ENCODE results near the gene PALD1. TPM values are rescaled to one million over a fixed set of nuclear protein-coding genes. Genes with fewer than 3 reads are reported as not detected.

The PALD1 gene
- total RNA-seq, 4 donors from 2014 or later: 5.4 to 10.9 (median 9.2) TPM

GRCh38 chr10:70487824-70488223 is 9.3 kb downstream of the PALD1 start:
- no peak overlapping the region for H3K27ac ChIP-seq
- H3K9me3 ChIP-seq: no peaks in the 10 kb centered on the region
- TF ChIP-seq EP300 (IDR thresholded peaks at IDR 0.05): no peak
- no peak for TF ChIP-seq POLR2A (IDR thresholded peaks at IDR 0.05)
- no peak for TF ChIP-seq CTCF (IDR thresholded peaks at IDR 0.05)
- H3K4me1 ChIP-seq: peaks cover 0 to 14% (median 3%) of the 10 kb centered on the region in 4 donors
- no peak overlapping the region for H3K4me3 ChIP-seq
- 95 to 98% methylated on average over 3 of the region's 3 CpGs for WGBS, 2 donors
- no peaks in the 10 kb centered on the region for H3K36me3 ChIP-seq
- H3K27me3 ChIP-seq: no peaks in the 10 kb centered on the region
- DNase-seq (ENCODE audit: low spot score in 2 of 2): no peak

- no peak overlapping the region for H3K4me3 ChIP-seq
- no peaks in the 10 kb centered on the region for H3K36me3 ChIP-seq
- peaks cover 0 to 11% (median 8%) of the 10 kb centered on the region in 4 donors for H3K4me1 ChIP-seq
- H3K27ac ChIP-seq: no peak overlapping the region
- no peak for TF ChIP-seq CTCF (IDR thresholded peaks at IDR 0.05)
- WGBS, 2 donors: 95 to 97% methylated on average over 4 of the region's 4 CpGs
- no peaks in the 10 kb centered on the region for H3K9me3 ChIP-seq
- no peaks in the 10 kb centered on the region for H3K27me3 ChIP-seq
- no peak for DNase-seq (ENCODE audit: low spot score in 2 of 2)
Measured at GRCh38 chr10:70490142-70490541, 11.6 kb downstream of the PALD1 start.

- DNase-seq (ENCODE audit: low spot score in 2 of 2): no peak
- Histone ChIP-seq H3K4me3 (no peak overlapping the region), H3K4me1 (peaks cover 0 to 14% (median 9%) of the 10 kb centered on the region in 4 donors), H3K27ac (no peak overlapping the region), H3K36me3 (no peaks in the 10 kb centered on the region), H3K27me3 (no peaks in the 10 kb centered on the region), H3K9me3 (no peaks in the 10 kb centered on the region)
- WGBS, 2 donors: 89 to 97% methylated on average over 2 of the region's 2 CpGs
- no peak for TF ChIP-seq CTCF (IDR thresholded peaks at IDR 0.05)
- TF ChIP-seq EP300 (IDR thresholded peaks at IDR 0.05): no peak
- no peak for TF ChIP-seq POLR2A (IDR thresholded peaks at IDR 0.05)
Measured at GRCh38 chr10:70491614-70492013, 13.0 kb downstream of the PALD1 start.

GRCh38 chr10:70492786-70493659 is 14.5 kb downstream of the PALD1 start:
- no peak overlapping the region for H3K4me3 ChIP-seq

GRCh38 chr10:70493660-70494234 is 15.2 kb downstream of the PALD1 start:
- peak overlapping the region in 2 of 4 donors; percentile 19 to 21 for H3K27ac ChIP-seq
- H3K4me3 ChIP-seq: no peak overlapping the region
- peak in 1 of 2 donors; percentile 33 for DNase-seq (ENCODE audit: low spot score in 2 of 2)
- no peaks in the 10 kb centered on the region for H3K27me3 ChIP-seq
- no peak for TF ChIP-seq EP300 (IDR thresholded peaks at IDR 0.05)
- no peaks in the 10 kb centered on the region for H3K36me3 ChIP-seq
- H3K4me1 ChIP-seq: peaks cover 0 to 14% (median 12%) of the 10 kb centered on the region in 4 donors
- WGBS, 2 donors: 59 to 69% methylated on average over 9 of the region's 9 CpGs
- no peaks in the 10 kb centered on the region for H3K9me3 ChIP-seq

More at GRCh38 chr10:70492786-70493659, 14.5 kb downstream of the PALD1 start:
- no peak for DNase-seq (ENCODE audit: low spot score in 2 of 2)
- WGBS, 2 donors: 82 to 83% methylated on average over 10 of the region's 10 CpGs
- Histone ChIP-seq H3K4me1 (peaks cover 0 to 14% (median 9%) of the 10 kb centered on the region in 4 donors), H3K27ac (peak overlapping the region in 1 of 4 donors; percentile 21), H3K9me3 (no peaks in the 10 kb centered on the region), H3K36me3 (no peaks in the 10 kb centered on the region), H3K27me3 (no peaks in the 10 kb centered on the region)
- peak in 1 of 2 donors; percentile 21 for TF ChIP-seq EP300 (IDR thresholded peaks at IDR 0.05)
- no peak for TF ChIP-seq POLR2A (IDR thresholded peaks at IDR 0.05)

GRCh38 chr10:70494536-70494935 is 16.0 kb downstream of the PALD1 start:
- H3K27me3 ChIP-seq: no peaks in the 10 kb centered on the region
- TF ChIP-seq EP300 (IDR thresholded peaks at IDR 0.05) (no peak), CTCF (IDR thresholded peaks at IDR 0.05) (no peak), POLR2A (IDR thresholded peaks at IDR 0.05) (no peak)
- 49 to 68% methylated on average over 8 of the region's 8 CpGs for WGBS, 2 donors
- no peaks in the 10 kb centered on the region for H3K9me3 ChIP-seq
- H3K36me3 ChIP-seq: no peaks in the 10 kb centered on the region
- peak overlapping the region in 2 of 4 donors; percentile 19 to 21 for H3K27ac ChIP-seq
- H3K4me3 ChIP-seq: peak overlapping the region in 1 of 4 donors; percentile 6
- DNase-seq (ENCODE audit: low spot score in 2 of 2): no peak
- H3K4me1 ChIP-seq: peaks cover 0 to 22% (median 17%) of the 10 kb centered on the region in 4 donors

Measured in tibial nerve (tissue), 4 donors.